ENCODE measurements around the gene NIPAL4. TPM values are rescaled to one million over a fixed set of nuclear protein-coding genes. Genes with fewer than 3 reads are reported as not detected.

NIPAL4 gene
- total RNA-seq, 1 experiment from 2014 or later: not detected

- no peaks in the 10 kb centered on the region for H3K79me2 ChIP-seq (ENCODE audit: insufficient read depth, low read length)
- no peaks in the 10 kb centered on the region for H3K4me1 Mint-ChIP-seq
- H3T11ph ChIP-seq (ENCODE audit: low read length): no peak overlapping the region
- peaks cover 2 to 6% (median 2%) of the 10 kb centered on the region in 3 experiments; a peak in 6 of 7 replicates for H3K36me3 Mint-ChIP-seq (ENCODE audit: insufficient read depth in 1 of 3, low read depth in 3 of 3)
- H3K18ac ChIP-seq (ENCODE audit: insufficient read length, low read depth, low read length): no peak overlapping the region
- no peaks in the 10 kb centered on the region for H4K20me1 ChIP-seq (ENCODE audit: control insufficient read depth, insufficient read depth, insufficient read length)
- no peaks in the 10 kb centered on the region for H3K23me2 ChIP-seq (ENCODE audit: insufficient read length, low read depth, low read length, poor library complexity, severe bottlenecking)
- no peak overlapping the region for H3K4ac ChIP-seq (ENCODE audit: low read depth, low read length)
- H3K9me3 Mint-ChIP-seq: no peaks in the 10 kb centered on the region
- no peak overlapping the region for H3K9ac ChIP-seq (ENCODE audit: extremely low read depth, insufficient read length, low read length)
- no peak overlapping the region for H3K56ac ChIP-seq (ENCODE audit: insufficient read length, low read depth, low read length)
- H3K27me3 Mint-ChIP-seq (ENCODE audit: low read depth): no peaks in the 10 kb centered on the region
- no peaks in the 10 kb centered on the region for H3K4me1 ChIP-seq (ENCODE audit: insufficient read depth, low read length)
- H2AK5ac ChIP-seq (ENCODE audit: insufficient read length, low read length): no peak overlapping the region
- H3K23ac ChIP-seq (ENCODE audit: insufficient read length, low read depth, low read length): no peak overlapping the region
- H3K14ac ChIP-seq (ENCODE audit: insufficient read depth, low read length): no peak overlapping the region
- H4K91ac ChIP-seq (ENCODE audit: insufficient read length, low read depth, low read length): no peak overlapping the region
- no peak overlapping the region for H2BK15ac ChIP-seq (ENCODE audit: low read depth, low read length)
- H3K27me3 ChIP-seq (ENCODE audit: insufficient read depth, low read length): no peaks in the 10 kb centered on the region
- DNase-seq: no peak
- no peak for TF ChIP-seq CTCF (conservative IDR thresholded peaks at IDR 0.05)
- H3K79me1 ChIP-seq (ENCODE audit: insufficient read depth, low read depth, low read length, poor library complexity, severe bottlenecking): no peaks in the 10 kb centered on the region
- H2BK20ac ChIP-seq (ENCODE audit: low read depth, low read length, poor library complexity, severe bottlenecking): no peak overlapping the region
- H3K27ac ChIP-seq (ENCODE audit: insufficient read length, low read depth, low read length): no peak overlapping the region
- H2AFZ ChIP-seq (ENCODE audit: low read length): no peak overlapping the region
- no peak overlapping the region for H4K8ac ChIP-seq (replicated peaks; ENCODE audit: insufficient read length, low read depth, low read length)
- no peak overlapping the region for H2BK120ac ChIP-seq (ENCODE audit: low read depth, low read length, poor library complexity, severe bottlenecking)
- H2BK12ac ChIP-seq (ENCODE audit: insufficient read length, low read depth, low read length): no peak overlapping the region
- H3K9me3 ChIP-seq (ENCODE audit: control insufficient read depth, low read depth, low read length): no peaks in the 10 kb centered on the region
- no peak overlapping the region for H2BK5ac ChIP-seq (ENCODE audit: insufficient read length, low read length)
- H3K27ac Mint-ChIP-seq: no peak overlapping the region
- H3K4me2 ChIP-seq (ENCODE audit: insufficient read depth, insufficient read length, low read length): no peak overlapping the region
- no peak overlapping the region for H3K4me3 Mint-ChIP-seq
- no peak overlapping the region for H4K5ac ChIP-seq (ENCODE audit: insufficient read length, low read depth, low read length)
- WGBS (ENCODE audit: extremely low coverage, insufficient read length, low lambda C conversion rate): no CpG with 5 or more reads among the region's 2 CpGs
Observed at GRCh38 chr5:157514974-157515373, 55.0 kb downstream of the NIPAL4 start.
